Bronchial epithelial cell (primary cell): ENCODE data around the gene ARSJ. TPM values are rescaled to one million over a fixed set of nuclear protein-coding genes. Genes with fewer than 3 reads are reported as not detected.

Source experiments
- DNase-seq: peaks from one replicate; pipeline ENCODE4 v3.0.0-alpha.2; 2010; ENCODE audit warnings: low read depth
- FAIRE-seq: peaks from 2 replicates; lab custom pipeline; 2011; peaks lifted over from hg19 to GRCh38; lab: Jason Lieb, UNC
- H3K27me3 ChIP-seq: 2 replicates; pipeline ENCODE4 v1.5.1; 2011; ENCODE audit warnings: low read length; ENCODE audit not compliant: control insufficient read depth, insufficient read depth
- H3K36me3 ChIP-seq: 2 replicates; pipeline ENCODE4 v1.5.1; 2011; ENCODE audit warnings: low read length; ENCODE audit not compliant: control insufficient read depth, insufficient read depth
- H3K4me3 ChIP-seq: 2 replicates; pipeline ENCODE4 v1.5.1; 2011; ENCODE audit warnings: mild to moderate bottlenecking, low read depth, low read length, control low read depth
- CTCF ChIP-seq: IDR thresholded peaks from 2 replicates; pipeline ENCODE4 v1.5.1; 2011; ENCODE audit warnings: mild to moderate bottlenecking, moderate library complexity, low read length, control low read depth, inconsistent platforms; ENCODE audit not compliant: insufficient read depth, severe bottlenecking
- total RNA-seq: library from RNA; depleted of rRNA; stranded (reverse); fragments of >200 nt; gene quantifications from 2 replicates; pipeline ENCODE4 v1.2.1, GENCODE V29; 2014

The ARSJ gene
- total RNA-seq, 1 donor from 2014 or later = 29.0 TPM

GRCh38 chr4:113969709-113970334 is 9.6 kb downstream of the ARSJ start:
- Histone ChIP-seq H3K36me3 (peaks cover 2% of the 10 kb centered on the region), H3K27me3 (no peaks in the 10 kb centered on the region), H3K4me3 (no peak overlapping the region)
- no peak for FAIRE-seq
- TF ChIP-seq CTCF = no peak
- DNase-seq = peak; percentile 64

GRCh38 chr4:113968473-113968872 is 11.0 kb downstream of the ARSJ start:
- Histone ChIP-seq H3K4me3 (no peak overlapping the region), H3K36me3 (peaks cover 2% of the 10 kb centered on the region), H3K27me3 (no peaks in the 10 kb centered on the region)
- DNase-seq (no peak), FAIRE-seq (no peak)
- TF ChIP-seq CTCF = no peak

GRCh38 chr4:113967687-113968086 is 11.8 kb downstream of the ARSJ start:
- Histone ChIP-seq H3K27me3 (no peaks in the 10 kb centered on the region), H3K4me3 (no peak overlapping the region), H3K36me3 (peaks cover 2% of the 10 kb centered on the region)
- TF ChIP-seq CTCF = no peak
- no peak for FAIRE-seq
- no peak for DNase-seq

GRCh38 chr4:113962719-113963265 is 16.7 kb downstream of the ARSJ start:
- Histone ChIP-seq H3K27me3 (no peaks in the 10 kb centered on the region), H3K36me3 (no peaks in the 10 kb centered on the region), H3K4me3 (no peak overlapping the region)
- DNase-seq = no peak
- no peak for FAIRE-seq
- TF ChIP-seq CTCF = no peak

GRCh38 chr4:113962016-113962347 is 17.5 kb downstream of the ARSJ start:
- FAIRE-seq (no peak), DNase-seq (no peak)
- no peaks in the 10 kb centered on the region for H3K36me3 ChIP-seq
- TF ChIP-seq CTCF = no peak
- no peaks in the 10 kb centered on the region for H3K27me3 ChIP-seq
- H3K4me3 ChIP-seq = no peak overlapping the region
